Hematopoietic multipotent progenitor cell treated with erythropoietin and hydrocortisone succinate and interleukin-3 and kit ligand, for 17 days (in vitro differentiated cells): ENCODE data around the gene SLC1A4.
"Not testable (repeated sequence)": the region's sequence is repeated elsewhere in the genome, so short reads cannot be mapped to it uniquely, and the experiment has no call there.

Experiments
- DNase-seq: peaks from one replicate; pipeline ENCODE4 v3.0.0-alpha.2; 2015; ENCODE audit warnings: low spot score

The SLC1A4 gene

DNA sequence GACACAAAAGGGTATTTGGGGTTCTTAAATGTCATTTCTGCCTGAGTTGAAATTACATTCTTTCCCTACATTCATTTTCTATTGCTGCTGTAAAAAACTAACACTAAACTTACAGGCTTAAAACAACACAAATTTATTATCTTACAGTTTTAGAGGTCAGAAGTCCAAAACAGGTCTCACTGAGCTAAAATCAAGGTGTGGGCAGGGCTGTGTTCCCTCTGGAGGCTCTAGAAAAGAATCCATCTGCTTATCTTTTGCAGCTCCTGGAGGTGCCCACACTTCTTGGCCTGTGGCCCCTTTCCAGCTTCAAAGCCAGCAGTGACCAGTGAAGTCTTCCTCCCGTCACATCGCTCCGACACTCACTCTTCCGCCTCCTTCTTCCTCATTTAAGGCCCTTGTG is 23.2 kb upstream of the SLC1A4 start:
- no peak for DNase-seq

DNA sequence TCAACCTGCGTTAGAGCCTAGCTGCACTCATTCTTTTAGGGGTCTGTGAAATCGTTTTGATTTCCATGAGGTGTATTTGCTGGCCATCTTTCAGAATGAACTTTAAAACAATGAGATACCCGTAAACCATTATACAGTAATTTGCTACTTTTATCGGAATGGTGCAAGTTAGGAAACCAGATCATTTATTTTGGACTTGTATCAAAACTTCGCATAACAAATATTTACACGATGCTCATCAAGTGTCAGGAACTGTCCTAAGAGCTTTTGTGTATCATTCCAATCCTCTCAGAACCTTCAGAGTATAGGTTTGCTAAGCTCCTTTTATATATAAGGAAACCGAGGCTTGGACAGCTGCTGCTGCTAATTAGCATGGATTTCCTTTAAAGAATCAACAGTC is 22.4 kb upstream of the SLC1A4 start:
- no peak for DNase-seq

- DNase-seq: no peak
Measured at GRCh38 chr2:64967601-64968000, 21.6 kb upstream of the SLC1A4 start.

DNA sequence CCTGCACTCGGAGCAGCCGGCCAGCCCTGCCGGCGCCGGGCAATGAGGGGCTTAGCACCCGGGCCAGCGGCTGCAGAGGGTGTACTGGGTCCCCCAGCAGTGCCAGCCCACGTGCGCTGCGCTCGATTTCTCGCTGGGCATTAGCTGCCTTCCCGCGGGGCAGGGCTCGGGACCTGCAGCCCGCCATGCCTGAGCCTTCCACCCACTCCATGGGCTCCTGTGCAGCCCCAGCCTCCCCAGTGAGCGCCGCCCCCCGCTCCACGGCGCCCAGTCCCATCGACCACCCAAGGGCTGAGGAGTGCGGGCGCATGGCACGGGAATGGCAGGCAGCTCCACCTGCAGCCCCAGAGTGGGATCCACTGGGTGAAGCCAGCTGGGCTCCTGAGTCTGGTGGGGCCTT is 20.1 kb upstream of the SLC1A4 start:
- DNase-seq: not testable (repeated sequence)

DNA sequence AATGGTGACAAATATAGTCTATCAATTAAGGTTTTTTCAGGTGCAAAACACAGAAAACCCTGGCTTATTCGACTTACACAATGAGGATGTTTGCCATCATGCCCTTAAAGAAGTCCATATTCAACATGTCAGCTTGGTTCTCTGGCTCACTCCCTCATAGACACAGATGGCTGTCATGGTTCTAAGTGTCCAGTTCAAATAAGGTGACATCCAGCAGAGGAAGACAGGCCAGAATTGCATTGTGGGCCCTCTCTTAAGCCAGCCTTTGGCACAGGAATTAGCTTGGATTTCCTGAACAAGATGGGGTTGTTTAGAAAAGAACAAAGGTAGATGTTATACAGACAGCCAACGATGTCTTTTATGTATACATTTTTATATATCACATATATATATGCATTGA is 18.7 kb upstream of the SLC1A4 start:
- DNase-seq: no peak

DNA sequence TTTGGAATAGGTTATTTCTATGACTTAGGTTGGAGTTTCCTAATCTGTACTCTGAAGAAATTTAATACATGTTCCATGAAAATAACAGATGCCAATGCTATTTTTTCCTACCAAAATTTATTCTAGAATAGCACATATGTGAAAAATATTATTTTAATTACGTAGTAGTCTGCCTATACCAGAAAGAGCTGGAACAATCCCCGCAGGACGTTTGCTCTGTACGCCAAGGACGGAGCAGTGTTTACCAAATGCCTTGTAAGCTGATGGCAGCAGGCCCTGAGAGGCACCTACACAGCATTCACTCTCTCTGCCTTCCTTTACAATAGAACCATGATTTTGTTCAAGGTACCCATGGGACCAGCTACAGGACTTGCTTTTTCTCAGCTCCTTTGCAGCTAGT is 16.8 kb upstream of the SLC1A4 start:
- DNase-seq: no peak

DNA sequence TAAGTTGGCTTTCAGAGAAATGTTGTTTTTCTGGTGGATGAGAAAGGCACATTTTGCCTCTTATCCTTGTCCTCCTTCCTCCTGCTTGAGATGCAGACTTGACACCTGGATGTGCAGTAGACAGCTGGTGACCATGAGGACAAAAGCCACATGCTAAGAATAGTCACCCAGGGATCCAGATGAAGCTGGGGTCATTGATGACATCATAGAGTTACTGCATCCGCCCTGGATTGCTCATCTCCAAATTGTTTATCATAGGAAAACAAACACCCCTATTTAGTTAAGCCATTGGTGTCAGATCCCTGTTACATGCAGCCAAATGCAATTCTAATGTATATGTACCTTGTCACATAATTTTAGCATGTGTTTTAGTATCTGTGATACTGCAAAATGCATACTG is 16.3 kb upstream of the SLC1A4 start:
- DNase-seq: no peak

DNA sequence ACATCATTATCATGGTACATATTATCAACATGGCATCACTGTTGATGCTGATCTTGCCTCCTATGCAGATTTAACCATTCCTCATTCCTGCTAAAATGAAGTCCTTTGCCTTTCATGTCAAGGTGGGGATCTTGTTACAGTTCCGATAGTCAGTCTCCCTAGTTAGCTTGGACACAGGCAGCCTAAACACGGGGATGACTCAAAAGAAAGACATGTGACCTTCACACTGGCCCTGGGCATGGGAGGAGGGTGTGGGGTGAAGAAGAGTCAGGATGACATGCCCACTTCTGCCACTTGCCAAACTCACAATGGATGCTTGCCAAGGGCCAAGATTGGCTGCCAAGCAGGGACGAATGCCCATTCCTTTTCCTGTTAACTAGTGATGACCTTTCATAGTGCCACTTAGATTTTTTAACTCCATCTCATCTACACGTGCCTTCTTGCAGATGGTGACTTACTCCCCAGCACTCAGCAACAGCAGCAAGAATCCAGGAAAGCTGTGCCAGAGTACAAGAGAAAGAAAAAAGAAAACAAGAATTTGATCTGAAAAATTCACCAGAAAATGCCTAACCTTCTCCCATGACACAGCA is 13.9 kb upstream of the SLC1A4 start:
- DNase-seq: no peak

DNA sequence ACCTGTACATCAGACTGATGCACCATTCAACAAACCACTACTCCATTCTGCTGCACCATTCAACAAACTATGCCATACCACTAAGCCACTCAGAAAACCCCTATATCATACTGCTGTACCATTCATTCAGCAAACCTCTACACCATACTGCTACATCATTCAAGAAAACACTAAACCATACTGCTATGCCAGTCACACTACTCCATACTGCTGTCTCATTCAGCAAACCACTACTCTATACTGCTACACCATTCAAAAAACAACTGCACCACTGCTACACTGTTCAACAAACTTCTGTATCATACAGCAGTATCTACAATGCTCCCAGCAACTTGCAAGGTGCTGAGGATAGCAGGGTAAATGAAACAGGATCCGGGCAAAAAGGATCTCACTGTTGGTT is 12.9 kb upstream of the SLC1A4 start:
- no peak for DNase-seq

DNA sequence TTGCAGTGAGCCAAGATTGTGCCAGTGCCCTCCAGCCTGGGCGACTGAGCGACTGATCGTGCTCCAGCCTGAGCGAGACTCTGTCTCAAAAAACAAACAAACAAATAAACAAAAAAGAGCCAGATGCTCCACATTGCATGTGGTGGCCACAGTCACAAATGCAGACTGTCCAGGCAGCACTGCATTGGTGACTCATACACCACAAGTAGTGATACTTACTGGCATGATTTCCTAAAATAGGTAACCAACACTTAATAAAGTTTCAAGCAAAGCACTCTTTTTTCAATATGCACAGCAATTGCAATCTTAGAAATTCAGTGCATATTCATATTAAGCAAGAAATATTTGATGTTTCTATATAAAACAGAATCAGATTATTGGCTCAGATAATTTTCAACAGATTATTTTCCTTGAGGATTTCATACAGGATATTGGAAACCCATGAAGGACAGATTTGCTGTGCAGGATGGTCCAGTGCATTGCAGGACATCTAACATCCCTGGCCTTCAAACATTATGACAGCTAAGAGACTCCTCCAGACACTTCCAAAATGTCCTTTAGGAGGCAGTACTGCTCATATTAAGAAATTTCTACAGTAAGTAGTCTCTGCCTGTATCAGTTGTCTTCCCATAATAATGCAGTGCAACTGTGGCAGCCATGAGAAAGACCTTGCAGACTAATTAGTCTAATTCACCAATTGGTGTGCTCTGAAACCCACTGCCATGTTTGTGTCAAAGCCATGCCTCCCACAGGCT is 10.5 kb upstream of the SLC1A4 start:
- peak; percentile 27 for DNase-seq

DNA sequence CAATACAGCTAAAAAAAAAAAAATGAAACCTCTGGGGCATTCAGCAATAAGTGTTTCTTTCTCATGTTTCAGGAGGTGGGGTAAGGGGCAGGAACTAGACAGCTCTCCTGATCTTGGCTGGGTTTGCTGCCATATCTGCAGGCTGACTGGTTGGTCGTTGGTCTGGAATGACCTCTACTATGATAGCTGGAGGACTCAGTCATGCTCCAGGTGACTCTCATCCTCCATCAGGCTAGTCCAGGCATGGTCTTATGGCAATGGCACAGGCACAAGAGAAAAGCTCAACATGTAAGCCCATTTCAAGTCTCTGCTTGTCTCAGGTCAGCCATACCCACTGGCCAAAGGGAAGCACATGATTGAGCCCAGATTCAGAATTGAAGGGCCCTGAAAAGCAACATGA is 9.5 kb upstream of the SLC1A4 start:
- no peak for DNase-seq

GRCh38 chr2:64980183-64980582 is 9.0 kb upstream of the SLC1A4 start:
- no peak for DNase-seq

- no peak for DNase-seq
Measured at GRCh38 chr2:64982311-64982857, 6.8 kb upstream of the SLC1A4 start.

DNA sequence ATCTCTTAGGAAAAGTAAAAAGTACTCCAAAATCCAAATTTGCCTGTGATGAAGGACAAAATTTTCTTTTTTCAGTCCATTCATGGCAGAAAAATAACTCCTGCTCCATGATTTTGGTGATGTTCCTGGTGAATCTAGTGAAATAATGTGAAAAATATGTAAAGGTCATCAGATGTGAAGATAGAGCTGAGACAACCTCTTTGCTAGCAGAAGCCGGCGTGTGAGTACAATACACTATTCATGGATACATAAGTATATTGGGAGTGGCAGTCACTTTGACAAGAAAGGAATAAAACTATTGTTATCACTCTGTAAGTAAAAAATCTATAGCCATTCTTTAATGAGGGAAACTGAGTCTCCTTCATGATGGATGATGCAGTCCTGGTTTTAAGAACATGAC is 6.3 kb upstream of the SLC1A4 start:
- no peak for DNase-seq

DNA sequence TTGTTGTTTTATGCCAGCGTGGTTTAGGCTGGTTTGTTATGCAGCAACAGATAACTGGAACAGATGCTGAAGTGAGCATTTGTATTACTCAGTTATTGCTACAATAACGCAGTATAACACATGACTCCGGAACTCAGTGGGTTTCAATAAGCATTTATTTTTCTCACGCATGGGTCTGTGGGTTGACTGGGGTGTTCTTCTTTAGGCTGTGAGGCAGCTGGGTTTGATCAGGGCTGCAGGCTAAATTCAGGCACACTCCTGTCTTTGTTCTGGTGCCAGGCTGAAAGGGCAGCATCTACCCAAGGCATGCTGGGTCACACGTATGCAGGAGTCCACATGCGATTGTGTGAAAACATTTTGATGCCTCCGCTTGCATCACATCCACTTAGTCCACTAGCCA is 3.8 kb upstream of the SLC1A4 start:
- no peak for DNase-seq

- DNase-seq: no peak
Measured at GRCh38 chr2:64987001-64987955, 1.9 kb upstream of the SLC1A4 start.

- DNase-seq: no peak
Measured at GRCh38 chr2:64987956-64988419, 1.2 kb upstream of the SLC1A4 start.

DNA sequence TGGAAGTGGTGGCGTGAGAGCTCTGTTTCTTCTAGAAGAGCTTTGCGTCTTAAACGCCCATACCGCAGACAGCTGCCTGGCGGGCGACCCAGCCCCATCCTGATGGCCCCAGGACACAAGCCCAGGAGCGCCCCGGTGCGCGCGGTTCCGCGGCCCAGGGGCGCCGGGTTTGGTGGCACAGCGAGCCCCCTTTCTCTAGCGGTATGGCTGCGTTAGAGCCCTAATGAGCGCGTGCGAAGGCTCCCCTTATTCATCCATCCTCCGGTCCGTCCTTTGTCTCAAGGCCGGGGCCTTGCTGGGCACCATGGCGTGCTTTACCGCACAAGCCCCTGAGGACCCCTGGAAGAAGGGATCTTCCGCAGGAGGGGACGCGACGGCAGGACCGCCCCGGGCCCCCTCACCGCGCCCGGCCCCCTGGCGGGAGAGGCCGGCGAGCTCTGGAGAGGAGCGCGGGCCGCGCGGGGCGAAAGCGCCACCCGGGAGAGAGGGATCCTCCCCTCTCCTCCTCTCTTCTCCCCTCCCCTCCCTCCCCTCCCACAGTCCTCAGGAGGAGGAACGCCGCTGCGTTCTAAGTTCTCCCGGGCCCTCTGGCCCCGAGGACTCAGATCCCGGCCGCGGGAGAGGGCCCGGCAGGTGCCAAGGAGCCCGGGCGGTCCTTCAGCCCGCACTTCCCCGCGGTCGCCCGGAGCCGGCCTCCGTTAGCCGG is 626 bp upstream of the SLC1A4 start:
- no peak for DNase-seq

- no peak for DNase-seq
Measured at GRCh38 chr2:64989982-64990614, 899 bp downstream of the SLC1A4 start.

DNA sequence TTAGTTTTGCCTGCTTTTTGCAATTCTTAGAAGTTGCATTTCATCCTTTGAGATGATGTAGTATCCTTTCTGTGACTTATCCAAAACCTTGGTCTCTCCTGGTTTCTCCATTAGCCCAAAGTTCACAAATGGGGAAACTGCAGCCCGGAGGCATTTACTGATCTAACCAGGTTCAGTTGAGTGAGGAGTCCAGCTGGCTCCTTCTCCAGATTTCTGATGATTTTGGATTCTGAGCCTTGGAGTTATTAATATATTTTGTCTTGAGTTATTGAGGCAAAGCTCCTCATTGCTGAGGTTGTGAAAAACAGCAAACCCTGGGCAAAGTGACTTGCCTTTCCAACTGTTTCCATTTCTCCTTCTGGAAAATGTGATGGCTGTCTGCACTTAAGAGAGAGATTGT is 1.7 kb downstream of the SLC1A4 start:
- no peak for DNase-seq

DNA sequence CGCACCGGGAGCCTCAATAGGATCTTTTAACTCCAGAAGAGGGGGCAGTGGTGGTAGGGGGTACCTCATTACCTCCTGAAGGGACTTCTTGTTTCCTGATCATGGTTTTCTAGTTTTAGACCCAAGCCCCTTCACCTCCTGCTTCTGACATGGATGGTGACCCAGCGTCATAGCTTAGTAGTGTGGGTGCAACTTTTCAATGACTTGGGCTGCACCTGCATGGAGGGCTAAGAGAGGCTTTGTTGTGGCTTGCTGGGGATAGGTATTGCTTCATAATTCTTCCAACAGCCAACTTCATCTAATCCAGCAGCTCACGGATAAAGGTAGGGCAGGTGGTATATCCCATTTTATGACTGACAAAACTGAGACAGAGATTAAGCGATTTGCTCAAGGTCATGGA is 3.0 kb downstream of the SLC1A4 start:
- no peak for DNase-seq
